ENCODE measurements around the gene PDE4D.
"Not testable (repeated sequence)": the region's sequence is repeated elsewhere in the genome, so short reads cannot be mapped to it uniquely, and the experiment has no call there.

The PDE4D gene

GRCh38 chr5:59466271-59466670 is 427.3 kb downstream of the PDE4D start:
- DNase-seq (ENCODE audit: low read depth), result peak; percentile 77
- TF ChIP-seq CTCF (conservative IDR thresholded peaks at IDR 0.05; ENCODE audit: low read depth, low read length), result no peak
- no peak overlapping the region for H3K4me3 ChIP-seq (ENCODE audit: low read depth, low read length)

- no peak for TF ChIP-seq CTCF (conservative IDR thresholded peaks at IDR 0.05; ENCODE audit: low read depth, low read length)
- no peak for DNase-seq (ENCODE audit: low read depth)
- H3K4me3 ChIP-seq (ENCODE audit: low read depth, low read length), result no peak overlapping the region
Observed at GRCh38 chr5:59464969-59465368, 428.6 kb downstream of the PDE4D start.

GRCh38 chr5:59463618-59464166 is 429.8 kb downstream of the PDE4D start:
- H3K4me3 ChIP-seq (ENCODE audit: low read depth, low read length); DNase-seq (ENCODE audit: low read depth): not testable (repeated sequence)

- TF ChIP-seq CTCF (conservative IDR thresholded peaks at IDR 0.05; ENCODE audit: low read depth, low read length), result no peak
- DNase-seq (ENCODE audit: low read depth), result no peak
- H3K4me3 ChIP-seq (ENCODE audit: low read depth, low read length), result no peak overlapping the region
Observed at GRCh38 chr5:59462956-59463355, 430.6 kb downstream of the PDE4D start.

GRCh38 chr5:59460368-59461153 is 433.0 kb downstream of the PDE4D start:
- no peak for TF ChIP-seq CTCF (conservative IDR thresholded peaks at IDR 0.05; ENCODE audit: low read depth, low read length)
- no peak overlapping the region for H3K4me3 ChIP-seq (ENCODE audit: low read depth, low read length)
- peak; percentile 23 for DNase-seq (ENCODE audit: low read depth)

DNA sequence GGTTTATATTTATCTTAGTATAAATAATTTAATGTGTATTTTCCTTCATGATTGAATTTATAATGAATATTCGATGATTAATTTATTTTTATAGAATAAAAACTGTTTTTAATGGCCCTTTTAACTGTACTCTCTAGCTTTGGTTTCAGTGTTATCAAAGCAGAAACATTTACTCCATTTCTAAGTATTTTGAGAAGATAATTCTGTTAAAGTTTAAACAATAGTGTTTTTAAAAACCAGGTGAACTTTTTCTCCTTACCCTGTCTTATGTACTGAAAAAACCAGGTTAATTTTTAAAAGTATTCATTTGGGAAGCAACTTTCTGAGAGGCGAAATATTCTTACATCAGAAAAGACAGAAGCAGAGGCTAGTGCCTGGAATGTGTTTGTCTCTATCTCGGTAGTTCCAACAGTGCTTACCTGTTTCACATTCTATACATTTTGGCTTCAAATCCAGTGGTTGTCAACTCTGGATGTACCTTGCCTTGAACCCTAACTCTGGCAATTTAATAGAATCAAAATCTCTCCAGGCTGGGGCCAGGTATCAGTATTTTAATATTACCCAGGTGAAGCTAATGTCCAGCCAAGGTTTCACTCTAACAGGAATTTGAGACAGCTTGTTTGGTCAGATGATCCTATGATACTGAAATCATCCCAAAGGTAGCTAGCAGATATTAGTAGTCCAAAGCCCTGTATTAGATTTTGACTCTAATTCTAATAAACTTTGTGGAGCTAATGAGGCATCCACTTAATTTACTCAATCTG is 434.4 kb downstream of the PDE4D start:
- no peak for TF ChIP-seq CTCF (conservative IDR thresholded peaks at IDR 0.05; ENCODE audit: low read depth, low read length)
- no peak for DNase-seq (ENCODE audit: low read depth)
- no peak overlapping the region for H3K4me3 ChIP-seq (ENCODE audit: low read depth, low read length)

- H3K4me3 ChIP-seq (ENCODE audit: low read depth, low read length), result no peak overlapping the region
- TF ChIP-seq CTCF (conservative IDR thresholded peaks at IDR 0.05; ENCODE audit: low read depth, low read length), result no peak
- no peak for DNase-seq (ENCODE audit: low read depth)
Observed at GRCh38 chr5:59458321-59458720, 435.2 kb downstream of the PDE4D start.
